HT-29 (cell line): ENCODE data around the gene MYO1D. TPM values are rescaled to one million over a fixed set of nuclear protein-coding genes. Genes with fewer than 3 reads are reported as not detected.
"Not testable (repeated sequence)": the region's sequence is repeated elsewhere in the genome, so short reads cannot be mapped to it uniquely, and the experiment has no call there.

Source experiments
- DNase-seq: peaks from one replicate; pipeline ENCODE4 v3.0.0-alpha.2; 2015; ENCODE audit warnings: low spot score
- total RNA-seq: library from RNA; depleted of rRNA; stranded (reverse); fragments of >200 nt; shearing (Covaris generic); gene quantifications from 2 replicates; pipeline ENCODE4 v1.2.3, GENCODE V29; 2014; rRNA removed

MYO1D gene
- 31.2 and 35.2 TPM in 2 replicates for total RNA-seq

DNA sequence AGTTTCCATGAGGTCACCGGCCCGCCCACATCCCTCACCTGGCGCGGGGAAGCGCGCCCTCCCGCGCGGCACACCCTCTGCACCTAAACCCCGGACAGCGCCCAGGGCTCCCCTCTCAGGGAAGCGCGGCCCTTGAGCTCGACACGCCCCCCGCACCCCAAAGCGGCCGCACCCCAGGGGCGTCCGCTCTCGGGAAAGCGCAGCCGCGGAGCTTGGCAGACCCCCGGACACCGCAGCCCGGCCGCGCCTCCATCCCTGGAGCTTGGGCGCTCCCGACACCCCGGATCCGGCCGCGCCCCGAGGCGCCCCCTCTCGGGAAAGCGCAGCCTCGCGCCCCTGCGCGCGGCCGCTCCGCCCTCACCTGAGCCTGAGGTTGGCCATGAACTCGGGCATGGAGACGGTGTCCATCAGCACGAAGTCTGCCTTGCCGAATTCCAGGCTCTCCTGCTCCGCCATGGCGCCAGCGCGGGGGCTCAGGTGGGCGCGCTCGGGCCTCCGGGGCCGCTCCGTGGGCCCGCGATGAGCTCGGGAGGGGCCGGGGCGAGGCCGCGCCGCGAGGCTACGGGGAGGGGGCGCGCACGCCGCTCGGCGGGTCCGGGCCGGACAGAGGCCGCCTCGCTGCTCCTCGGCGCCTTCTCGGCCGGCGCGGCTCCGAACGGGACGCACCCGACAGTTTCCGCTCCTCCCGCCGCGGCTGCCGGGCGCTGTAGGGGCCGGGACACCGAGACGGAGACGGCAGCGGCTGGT is at the start of gene MYO1D:
MYO1D (minus strand) TSS at position 708 of the 747 bp plus-strand sequence; CDS start at position 456, 252 bp downstream.
- DNase-seq = peak; percentile 89

DNA sequence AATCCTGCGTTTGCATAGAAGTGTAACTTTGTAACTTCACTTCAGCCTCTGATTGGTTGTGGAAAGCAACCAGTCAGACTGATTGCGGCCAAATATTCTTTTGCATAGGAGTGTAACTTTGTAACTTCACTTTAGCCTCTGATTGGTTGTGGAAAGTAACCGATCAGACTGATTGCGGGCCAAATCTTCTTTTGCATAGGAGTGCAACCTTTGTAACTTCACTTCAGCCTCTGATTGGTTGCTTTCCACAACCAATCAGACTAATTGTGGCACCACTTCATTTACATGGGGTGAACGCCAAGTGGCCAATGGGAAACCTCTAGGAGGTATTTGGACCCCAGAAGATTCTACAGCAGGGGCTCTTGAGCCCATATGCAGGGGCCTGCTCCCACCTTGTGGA is 49.3 kb upstream of the MYO1D start:
- no peak for DNase-seq

DNA sequence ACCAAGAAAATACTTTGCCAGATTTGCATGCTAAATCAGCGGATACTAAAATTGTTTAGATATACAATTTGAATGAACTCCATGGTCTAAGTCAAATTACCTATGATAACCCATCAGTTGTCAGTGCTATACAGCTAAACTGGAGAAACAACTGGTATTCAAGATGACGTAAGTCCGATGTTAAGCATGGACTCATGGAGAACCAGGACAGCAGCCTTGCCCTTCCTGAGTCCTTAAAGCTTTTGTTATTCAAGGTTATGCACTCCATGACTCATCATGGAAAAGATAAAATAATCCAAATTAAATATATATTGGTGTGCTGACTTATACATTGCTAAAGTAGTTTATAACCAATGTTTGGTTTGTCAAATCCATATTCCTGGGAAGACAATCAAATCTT is 47.0 kb upstream of the MYO1D start:
- DNase-seq = not testable (repeated sequence)

DNA sequence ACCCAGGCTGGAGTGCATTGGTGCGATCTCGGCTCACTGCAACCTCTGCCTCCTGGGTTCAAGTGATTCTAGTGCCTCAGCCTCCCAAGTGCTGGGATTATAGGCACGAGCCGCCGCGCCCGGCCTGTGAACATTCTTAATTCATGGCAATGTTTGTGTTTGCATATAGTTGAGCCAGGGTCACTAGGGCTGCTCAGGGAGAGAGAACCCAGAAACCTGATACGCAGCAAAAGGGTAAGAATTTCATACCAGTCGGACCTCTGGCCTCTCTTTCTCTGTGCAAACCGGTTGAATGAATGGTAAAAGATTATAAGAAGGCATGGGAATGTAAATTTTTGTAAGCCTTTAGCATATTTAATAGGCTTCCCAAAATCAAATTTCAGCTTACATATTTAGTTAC is 44.1 kb upstream of the MYO1D start:
- no peak for DNase-seq

DNA sequence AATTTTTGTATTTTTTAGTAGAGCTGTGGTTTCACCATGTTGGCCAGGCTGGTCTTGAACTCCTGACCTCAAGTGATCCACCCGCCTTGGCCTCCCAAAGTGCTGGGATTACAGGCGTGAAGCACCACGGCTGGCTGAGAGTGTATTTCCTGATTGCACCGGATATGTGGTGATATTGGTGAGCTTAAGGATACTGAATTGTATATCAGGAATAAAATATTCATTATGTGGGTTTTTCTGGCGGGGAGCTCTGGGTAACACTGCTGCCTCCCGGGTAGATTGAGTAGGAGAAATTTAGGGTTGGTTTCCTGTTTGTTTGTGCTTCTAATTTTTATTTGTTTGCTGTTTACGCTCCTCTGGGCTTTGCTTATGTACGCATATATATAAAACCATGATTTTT is 43.4 kb upstream of the MYO1D start:
- no peak for DNase-seq

DNA sequence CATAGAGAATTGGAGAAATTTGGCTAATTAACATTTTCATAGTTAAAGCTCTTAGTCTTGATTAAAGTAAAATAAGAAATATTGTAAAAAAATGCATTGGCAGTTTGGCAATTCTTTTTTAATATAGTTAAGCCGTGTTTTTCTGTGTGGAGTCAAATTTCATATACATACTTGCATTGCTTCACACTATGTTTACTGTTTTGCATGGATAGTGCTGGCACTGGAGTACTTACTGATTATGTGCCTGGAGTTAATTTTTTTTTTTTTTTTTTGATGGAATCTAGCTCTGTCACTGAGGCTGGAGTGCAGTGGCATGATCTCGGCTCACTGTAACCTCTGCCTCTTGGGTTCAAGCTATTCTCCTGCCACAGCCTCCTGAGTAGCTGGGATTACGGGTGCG is 43.0 kb upstream of the MYO1D start:
- not testable (repeated sequence) for DNase-seq

DNA sequence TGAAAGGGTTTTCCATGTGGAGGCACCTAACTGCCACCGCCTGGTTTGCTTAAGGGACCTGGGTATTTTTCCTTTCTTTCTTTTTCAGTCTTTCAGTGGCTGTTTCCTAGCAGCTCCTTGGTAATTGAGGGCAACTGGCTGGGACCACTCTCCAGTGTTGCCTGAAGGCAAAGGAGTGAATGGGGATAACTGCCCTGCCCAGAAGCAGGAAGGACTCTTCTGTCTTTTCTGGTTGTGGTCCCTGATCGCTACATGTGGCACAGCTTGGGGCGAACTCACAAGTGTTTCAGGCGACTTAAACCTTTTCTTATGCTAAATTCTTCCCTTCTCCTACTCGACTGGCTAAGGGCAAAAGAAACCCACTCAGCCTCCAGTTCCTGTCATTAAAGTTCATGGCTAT is 40.9 kb upstream of the MYO1D start:
- no peak for DNase-seq

DNA sequence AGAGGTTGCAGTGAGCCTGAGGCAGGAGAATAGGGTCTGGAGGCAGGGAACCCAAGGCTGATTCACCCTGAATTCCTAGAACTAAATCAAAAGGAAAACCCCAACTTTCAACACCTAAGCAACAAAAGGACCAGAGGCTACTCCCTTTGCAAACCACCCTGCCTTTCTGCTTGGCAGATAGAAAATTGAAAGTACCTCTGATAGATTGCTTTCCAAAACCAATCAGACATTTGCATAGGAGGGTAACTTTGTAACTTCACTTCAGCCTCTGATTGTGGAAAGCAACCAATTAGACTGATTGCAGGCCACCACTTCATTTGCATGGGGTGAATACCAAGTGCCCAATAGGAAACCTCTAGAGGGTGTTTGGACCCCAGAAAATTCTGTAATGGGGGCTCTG is 40.2 kb upstream of the MYO1D start:
- no peak for DNase-seq

DNA sequence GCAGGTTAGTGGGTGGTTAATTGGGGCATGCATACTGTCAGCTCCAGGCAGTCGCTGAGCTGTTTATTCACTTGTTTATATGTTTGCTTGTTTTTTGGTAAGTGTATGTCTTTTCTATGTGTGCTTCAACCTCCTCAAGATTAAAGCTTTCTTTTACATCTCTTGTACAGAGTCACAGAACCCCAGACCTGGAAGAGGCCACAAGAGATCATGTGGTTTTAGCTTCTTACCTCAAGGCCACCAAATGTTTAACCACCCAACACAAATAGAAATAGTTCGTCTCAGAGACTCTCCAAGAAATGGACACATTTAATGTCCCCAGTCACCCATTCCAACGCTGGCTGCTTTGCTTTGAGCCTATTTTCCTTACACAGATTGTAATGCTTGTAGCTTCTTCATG is 39.2 kb upstream of the MYO1D start:
- DNase-seq = no peak

DNA sequence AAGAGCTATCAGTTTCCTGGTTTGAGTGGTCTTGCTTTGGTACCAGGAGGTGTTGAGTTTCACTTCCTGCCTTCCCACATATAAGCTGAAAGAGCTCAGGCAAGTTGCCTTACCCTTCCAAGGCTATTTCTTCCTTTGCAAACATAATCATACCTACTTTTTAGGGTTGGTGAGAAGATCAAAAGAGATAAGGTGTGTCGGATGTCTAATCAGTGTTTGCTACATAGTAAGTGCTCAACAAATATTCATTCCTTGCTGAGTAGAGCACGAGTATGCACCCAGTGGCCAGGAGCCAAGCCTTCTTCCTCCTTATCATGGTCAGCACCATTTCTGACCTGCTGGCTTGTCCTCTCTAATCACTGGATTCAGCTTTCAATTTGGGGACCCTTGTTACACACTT is 38.3 kb upstream of the MYO1D start:
- DNase-seq = no peak

DNA sequence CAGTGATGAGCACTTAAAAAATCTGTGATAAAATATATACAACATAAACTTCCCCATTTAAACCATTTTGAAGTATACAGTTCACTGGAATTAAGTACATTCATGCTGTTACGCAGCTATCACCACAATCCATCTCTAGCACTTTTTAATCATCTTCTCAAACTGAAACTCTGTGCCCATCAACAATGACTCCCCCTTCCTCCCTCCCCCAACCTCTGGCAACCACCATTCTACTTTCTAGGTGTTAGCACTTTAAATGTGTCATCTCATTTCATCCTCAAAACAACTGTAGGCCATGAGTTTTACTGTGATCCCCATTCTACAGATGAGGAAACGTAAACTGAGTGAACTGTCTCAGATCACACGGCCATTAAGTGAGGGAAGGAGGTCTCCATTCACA is 37.3 kb upstream of the MYO1D start:
- no peak for DNase-seq

DNA sequence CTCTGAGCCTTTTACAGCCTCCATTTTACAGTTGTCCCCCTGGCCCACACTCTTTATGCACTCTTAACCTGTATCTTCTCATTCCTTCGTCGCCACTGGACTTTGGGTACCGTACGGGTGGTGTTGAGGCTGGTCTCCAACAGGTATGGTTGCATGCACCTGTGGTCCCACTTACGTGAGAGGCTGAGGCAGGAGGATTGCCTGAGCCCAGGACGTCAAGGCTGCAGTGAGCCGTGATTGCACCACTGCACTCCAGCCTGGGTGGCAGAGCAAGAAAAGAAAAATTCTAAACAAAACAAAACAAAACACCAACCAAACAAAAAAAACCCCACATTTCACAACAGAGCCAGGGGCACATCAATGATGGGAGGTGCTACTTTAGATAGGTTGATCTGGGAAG is 36.7 kb upstream of the MYO1D start:
- no peak for DNase-seq

DNA sequence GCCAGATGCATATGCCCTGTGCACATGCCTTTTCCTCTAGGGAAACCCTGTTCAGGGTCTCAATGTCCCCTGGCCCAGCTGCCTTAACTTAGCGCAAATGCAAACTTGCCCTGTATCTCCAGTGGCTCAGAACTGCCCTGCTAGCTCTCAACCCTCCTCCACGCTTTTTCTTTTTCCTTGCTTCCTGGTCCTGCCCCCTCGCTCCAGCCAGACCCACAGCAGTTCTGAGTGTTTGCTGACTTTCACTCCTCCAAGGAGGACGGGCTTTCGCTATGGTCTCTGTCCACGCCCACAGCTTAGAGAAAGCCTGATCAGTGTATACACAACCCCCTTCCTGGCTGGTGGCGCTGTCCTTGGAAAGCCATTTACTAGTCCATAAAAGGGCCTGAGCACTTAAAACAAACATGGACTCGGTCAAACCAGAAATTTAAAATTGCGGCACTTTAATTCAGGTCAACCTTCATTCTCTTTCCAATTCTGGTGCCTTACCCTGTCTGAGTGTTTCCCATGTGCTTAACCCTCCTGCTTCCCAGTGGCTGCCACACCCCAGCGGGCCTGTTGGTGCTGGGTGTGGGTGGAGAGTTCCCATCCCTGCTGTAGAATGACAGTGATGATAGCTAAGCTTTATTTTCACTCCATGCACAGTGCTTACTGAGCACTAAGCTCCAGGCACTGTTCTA is 35.4 kb upstream of the MYO1D start:
- peak; percentile 33 for DNase-seq

DNA sequence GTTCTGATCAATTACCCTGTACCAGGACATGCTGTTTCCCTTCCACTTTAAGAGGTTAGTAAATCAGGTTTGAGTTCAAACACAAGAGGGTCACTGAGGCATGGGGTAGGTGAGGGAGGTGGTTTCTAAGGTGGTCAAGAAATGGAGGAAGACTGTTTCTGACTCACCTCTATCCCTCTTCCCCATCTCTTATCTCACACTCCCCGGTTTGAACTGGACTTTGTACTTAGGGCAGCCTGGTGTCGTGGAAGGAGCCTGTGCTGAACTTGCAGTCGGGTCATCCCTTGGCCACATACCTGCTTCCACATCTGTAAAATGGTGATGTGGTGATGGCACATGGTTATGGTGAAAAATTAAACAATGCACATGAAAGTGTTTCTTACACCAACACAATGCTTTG is 33.8 kb upstream of the MYO1D start:
- DNase-seq = no peak

DNA sequence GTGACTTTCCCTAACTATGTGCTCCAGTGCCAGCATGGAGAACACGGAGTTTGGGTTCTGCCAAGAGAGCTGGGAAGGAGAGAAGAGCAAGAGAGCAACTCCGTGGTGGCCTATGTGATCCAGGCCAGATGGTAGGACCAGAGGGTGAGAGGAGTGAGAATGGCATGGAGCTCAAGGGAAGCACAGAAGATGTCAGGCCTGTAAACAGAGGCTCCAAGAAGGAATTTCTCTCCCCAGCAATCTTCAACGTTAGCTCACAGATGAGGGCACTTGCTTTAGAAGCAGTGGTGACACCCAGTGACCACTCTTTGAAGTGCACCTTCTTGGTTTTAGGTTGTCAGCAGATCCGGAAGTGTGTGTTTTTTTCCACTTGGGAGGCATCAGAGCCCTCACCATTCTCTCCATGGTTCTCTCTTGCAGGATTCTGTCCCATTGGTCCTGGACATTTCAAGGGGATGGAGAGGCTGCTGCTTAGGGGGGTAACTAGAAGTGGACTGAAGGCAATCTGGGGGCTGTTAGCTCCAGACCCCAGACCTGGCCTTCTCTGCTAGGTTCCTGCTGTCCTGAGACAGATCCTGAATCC is 33.0 kb upstream of the MYO1D start:
- peak; percentile 78 for DNase-seq

DNA sequence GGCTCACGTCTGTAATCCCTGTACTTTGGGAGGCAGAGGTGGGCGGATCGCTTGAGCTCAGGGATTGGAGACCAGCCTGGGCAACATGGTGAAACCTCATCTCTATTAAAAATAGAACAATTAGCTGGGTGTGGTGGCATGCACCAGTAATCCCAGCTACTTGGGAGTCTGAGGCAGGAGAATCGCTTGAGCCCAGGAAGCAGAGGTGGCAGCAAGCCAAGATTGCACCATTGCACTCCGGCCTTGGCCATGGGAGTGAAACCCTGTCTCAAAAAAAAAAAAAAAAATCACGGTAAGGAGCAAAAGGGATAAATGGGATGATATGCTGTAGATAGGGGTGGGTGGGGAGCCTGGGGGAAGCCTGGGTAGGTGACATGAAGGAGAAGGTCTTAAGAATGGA is 30.7 kb upstream of the MYO1D start:
- DNase-seq = no peak

DNA sequence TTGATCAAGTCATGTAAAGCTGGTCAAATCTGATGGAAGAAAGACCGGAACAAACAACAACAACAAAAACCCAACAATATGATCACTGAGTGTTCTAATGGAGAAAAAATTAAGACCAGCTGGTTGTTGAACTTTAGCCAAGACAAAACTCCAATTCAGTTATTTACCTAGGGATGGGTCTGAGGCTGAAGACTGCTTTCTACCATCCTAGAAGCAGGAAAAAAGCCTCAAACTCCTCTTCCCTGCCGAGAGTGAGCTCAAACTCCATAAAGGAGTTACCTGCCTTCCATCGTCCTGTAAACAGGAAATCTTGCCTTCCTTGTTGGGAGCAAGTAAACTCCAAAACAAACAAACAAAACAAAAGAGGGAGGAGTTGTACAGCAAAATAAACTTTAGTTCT is 28.0 kb upstream of the MYO1D start:
- DNase-seq = no peak

DNA sequence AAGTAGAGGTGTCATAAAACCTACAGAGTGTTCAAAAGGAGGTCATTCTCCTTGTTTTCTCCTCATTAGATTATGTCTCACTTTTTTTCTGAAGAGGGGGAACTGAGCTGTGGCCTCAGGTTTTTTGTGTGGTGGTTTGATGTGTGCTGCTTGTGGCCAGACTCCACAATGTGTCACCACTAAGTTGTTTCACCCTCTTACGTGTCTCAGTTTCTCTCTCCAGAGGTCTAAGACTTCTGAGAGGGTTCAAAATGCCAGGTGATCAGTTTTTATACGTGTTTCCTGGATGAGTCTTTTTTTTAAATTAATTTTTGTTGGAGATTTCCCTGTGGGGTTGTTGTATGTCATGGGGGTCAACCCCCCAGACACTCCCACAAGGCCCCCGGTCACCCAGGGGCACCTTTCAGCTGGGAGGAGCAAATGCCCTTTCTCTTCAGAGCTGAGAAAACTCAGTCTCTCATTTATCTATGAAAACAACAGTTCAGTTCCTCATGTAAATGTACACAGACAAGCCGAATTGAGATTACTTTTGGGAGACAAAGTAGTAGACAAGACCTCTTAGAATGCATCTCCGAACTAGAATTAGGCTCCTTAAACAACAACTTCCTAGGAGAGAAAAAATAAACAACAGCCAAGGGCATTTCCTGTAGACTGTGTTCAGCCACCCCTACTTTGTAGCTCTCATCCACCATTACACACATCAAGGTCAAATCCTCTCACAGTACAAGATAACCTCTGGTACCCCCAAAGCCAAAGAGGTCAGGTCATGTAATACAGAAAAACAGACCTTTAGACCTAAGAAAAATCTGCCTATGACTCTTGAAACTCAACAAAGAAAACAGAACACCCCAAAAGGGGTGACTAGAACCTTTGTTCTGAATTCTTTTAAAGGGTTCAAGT is 27.1 kb upstream of the MYO1D start:
- DNase-seq = no peak

DNA sequence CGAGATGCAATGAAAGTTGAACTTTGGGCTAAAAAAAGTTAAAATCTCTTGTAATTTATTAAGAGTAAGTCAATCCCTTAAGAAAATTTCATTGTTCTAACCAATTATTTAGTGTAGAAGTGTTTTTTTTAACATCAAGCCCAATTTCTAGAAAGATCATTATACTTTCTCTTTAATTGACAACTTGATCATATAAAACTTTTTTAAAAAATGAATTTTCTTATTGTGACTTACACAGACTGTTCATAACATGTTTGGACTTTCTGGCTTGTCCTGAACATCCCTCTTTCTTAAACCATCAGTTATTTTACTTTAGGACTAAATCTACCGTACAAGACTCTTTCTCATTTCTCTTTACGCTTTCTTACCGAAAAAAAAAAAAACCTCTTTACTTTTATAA is 24.8 kb upstream of the MYO1D start:
- no peak for DNase-seq

DNA sequence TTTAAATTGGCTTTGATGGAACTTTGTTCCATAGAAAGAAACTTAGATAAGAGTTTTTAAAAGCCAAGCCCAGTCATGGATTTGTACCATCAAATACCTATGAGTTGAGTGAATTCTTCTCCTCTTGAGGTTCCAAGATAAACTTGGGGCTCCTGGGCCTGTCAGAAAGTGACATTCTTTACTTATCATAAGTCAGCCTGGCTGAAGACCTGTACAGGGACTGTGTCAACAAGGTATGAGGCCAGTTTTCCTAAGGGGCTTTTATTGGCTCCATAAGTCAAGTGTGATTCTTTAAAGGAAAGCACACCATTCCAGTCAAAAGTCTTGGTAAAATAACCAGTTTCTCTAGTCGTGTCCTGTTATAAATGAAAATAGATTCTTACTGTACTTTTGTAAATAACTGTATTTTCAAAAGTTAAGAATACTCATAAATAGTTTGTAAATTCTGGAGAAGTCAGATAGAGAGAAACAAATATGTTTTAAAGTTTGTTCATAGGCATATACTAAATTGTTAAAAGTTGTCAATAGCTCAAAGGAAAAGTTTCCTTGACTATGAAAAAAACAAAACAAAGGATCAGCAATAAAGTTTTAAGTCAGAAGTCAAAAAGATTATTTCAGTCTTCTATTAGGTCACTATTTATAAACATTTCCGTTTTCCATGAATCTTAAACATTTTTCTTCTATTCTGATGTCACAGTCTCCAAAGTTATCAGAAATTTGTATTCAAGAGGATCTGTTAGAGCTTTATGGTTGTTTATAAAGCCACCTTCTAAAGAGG is 22.5 kb upstream of the MYO1D start:
- no peak for DNase-seq

DNA sequence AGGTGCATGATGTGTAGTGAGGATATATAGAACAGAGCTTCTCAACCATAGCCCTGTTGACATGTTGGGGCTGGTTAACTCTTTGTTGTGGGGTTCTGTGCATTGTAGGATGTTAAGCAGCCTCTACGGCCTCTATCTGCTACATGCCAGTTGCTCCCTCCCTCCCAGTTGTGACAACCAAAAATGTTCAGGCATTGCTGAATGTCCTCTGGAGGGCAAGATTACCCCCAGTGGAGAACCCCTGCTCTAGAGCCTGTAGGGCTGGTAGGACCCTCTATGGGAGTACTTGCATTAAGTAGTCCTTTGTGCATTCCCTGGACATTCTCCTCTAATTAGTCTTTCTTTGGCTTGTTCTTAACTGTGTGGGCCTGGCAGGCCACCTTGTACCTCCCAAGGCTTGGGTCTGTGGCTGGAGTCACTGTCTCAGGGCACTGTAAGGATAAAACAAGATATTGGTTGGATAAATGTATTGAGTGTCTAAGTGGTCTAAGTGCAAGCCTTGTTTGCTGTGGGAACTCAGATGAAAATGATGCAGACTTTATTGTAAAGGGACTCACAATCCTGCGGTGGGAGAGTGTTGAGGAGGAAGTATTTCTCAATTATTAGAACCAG is 19.8 kb upstream of the MYO1D start:
- no peak for DNase-seq
